A204.1 (cell line): ENCODE measurements around the gene ZBTB7B.

Experiments used
- FAIRE-seq: peaks from 2 replicates; lab custom pipeline; 2012; peaks lifted over from hg19 to GRCh38; lab: Jason Lieb, UNC

ZBTB7B gene

GRCh38 chr1:155017041-155017945 is 14.7 kb downstream of the ZBTB7B start:
- no peak for FAIRE-seq

DNA sequence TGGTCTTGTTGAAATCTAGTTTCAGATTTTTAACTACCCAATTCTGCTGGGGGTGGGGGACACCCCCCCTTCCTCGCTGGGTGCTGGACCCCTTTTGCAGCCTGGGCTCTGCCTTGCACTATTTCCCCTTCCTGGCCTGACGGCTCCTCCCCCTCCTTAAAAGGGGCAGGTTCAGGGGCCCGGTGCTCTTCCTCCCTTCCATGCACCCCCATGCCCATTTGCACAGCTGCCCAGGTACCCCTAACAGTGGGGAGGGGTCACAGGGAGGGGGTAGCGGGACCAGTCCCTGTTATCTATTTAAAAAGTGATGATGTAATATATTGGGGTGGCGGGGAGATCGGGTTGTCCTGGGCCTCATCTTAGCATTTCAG is 15.3 kb downstream of the ZBTB7B start:
- no peak for FAIRE-seq

DNA sequence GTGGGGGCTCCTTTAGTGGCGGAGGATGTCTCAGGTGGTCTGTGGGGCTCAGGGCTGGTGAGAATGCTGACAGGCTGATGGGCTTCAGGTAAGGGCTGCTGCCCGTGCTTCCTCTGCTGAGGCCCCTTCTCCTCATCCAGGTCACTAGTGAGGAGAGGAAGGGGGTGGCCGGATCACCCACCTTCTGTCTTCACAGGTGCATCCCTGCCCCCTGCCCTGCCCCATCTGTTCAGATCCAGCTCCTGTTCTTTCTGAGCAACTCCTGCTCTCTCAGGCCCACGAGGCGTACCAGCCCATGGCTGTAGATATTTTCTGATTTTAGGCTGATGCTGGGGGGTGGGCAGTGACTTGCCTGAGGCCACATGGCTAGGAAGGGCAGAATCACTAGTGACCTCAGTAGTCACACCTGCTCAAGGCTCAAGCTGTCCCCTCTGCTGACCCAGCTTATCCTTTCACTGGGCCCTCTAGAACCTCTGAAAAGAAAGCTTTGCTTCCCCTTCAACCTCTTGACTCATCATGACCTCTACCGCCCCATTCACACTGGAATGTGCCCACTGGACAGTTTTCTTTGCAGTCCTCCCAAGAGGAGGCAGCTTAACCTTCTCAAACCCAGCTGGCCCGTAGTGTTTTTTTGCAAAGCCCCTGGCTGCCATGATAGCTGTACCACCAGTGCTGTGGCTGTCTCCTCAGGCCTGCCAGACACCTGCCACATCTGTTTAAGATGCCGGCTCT is 16.2 kb downstream of the ZBTB7B start:
- no peak for FAIRE-seq

- no peak for FAIRE-seq
Measured at GRCh38 chr1:155019377-155020245, 17.0 kb downstream of the ZBTB7B start.

- no peak for FAIRE-seq
Measured at GRCh38 chr1:155022136-155022926, 19.7 kb downstream of the ZBTB7B start.

GRCh38 chr1:155022927-155023236 is 20.3 kb downstream of the ZBTB7B start:
- FAIRE-seq, result no peak

GRCh38 chr1:155023627-155024026 is 21.0 kb downstream of the ZBTB7B start:
- FAIRE-seq, result no peak

DNA sequence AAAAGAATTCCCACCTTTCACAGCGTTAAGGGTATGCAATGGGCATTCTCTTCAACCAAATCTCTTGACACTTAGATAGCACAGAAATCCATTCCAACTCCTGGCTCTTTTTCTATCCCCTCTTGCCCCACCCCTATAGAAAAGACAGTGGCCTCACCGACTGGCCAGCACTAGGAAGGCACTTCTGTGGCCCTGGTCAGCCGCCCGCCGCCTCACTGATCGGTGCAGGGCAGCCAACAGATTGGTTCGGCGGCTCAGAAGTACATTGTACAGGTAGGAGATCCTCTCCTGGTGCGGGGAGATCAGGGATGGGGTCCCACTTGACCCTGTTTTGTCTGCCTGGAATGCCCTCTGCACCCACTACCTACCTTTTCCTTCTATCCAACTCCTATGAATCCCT is 21.7 kb downstream of the ZBTB7B start:
- no peak for FAIRE-seq

DNA sequence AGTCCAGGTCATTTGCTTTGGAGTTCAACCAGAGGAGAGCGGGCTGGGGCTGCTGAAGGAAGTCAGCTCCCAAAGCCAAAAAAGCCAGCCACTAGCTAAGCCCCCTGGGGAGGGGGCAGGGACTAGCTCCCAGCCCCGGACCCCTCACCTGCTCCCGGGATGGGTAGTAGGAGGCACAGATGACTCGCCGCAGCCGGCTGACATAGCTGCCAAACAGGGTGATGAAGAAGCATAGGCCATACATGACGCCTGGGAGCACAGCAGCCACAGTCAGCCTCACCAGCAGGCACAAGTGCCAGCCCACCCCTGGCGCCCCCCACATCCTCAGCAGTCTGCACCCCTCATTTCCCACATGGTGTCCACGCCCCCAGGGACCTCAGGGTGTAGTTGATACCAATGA is 23.6 kb downstream of the ZBTB7B start:
- no peak for FAIRE-seq

DNA sequence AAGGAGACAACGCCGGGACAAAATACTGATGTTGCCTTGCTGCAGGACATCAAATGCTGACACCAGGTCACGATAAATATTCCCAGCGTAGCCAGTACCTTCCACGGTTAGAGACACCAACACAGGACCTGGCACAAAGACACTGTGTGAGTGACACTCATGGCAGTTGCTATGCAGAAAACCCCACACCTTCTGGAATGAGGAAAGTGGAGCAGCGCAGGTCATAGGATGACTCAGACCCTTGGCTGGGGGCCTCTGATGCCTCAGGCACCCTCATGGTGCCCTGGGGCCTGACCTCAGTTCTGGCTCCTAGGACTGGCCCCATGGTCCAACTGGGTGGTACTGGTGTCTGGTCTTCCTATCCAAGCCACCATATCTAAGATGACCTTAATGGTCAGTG is 24.0 kb downstream of the ZBTB7B start:
- FAIRE-seq, result no peak

DNA sequence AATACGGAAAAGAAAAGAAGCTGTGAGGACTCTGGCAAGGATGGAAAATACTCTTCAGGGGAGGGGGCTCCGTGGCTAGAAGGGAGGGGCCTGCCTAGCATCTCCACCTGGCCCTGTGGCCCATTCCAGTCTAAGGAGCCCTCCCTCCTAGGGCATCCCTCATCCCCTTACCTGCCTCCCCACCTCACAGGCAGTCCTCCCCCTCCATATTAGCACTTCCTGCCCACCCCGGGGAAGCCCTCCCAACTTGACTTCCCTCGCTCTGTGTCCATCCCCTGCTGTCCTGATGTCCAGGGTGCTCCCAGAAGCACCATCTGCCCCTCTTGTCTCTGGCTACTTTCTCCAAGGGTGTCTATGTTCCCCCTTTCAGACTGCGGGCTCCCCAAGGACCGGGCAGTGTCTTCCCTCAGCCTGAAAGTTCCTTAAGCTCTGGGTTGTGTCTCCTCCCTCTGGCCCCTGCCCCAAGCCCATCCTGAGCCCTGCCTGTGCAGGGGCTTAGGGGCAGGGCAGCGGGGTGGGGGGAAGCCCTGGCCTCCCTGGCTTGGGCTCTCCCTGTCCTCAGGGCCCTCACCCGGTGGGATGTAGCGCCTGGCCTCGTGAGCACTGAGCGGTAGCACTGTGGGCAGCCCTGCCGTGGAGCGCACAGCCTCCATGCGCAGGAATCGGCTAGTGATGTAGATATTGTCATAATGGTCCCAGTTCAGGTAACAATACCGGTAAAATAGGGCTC is 27.1 kb downstream of the ZBTB7B start:
- no peak for FAIRE-seq

- no peak for FAIRE-seq
Measured at GRCh38 chr1:155030243-155030795, 27.7 kb downstream of the ZBTB7B start.

DNA sequence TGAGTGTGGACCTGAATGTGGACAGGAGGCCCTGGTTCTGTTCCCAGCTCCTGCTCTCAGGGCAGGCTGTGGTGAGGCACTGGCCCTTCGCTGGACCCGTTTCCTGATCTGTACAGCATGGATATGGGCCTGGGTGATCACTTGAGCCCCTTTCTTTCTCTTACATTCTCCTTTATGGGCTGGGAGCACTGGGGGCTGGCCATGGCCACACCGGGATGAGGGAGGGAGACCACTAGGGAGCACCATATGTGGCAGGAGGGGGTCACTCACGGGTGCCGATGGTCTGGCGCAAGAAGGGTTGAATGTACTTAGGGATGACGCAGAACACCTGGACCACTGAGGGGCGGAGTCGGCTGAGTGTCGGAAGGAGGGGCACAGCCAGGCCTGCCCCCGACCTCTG is 28.3 kb downstream of the ZBTB7B start:
- FAIRE-seq, result no peak

GRCh38 chr1:155032886-155033285 is 30.3 kb downstream of the ZBTB7B start:
- FAIRE-seq, result no peak

GRCh38 chr1:155033524-155033923 is 30.9 kb downstream of the ZBTB7B start, which contains the start of the genes DCST1 and DCST2:
Gene DCST1, plus strand, starts transcription at chr1:155033824. Its CDS starts 213 bp downstream, at chr1:155034037.
Gene DCST2, minus strand, starts transcription at chr1:155033781. Its CDS starts 80 bp downstream, at chr1:155033701.
- FAIRE-seq, result no peak

DNA sequence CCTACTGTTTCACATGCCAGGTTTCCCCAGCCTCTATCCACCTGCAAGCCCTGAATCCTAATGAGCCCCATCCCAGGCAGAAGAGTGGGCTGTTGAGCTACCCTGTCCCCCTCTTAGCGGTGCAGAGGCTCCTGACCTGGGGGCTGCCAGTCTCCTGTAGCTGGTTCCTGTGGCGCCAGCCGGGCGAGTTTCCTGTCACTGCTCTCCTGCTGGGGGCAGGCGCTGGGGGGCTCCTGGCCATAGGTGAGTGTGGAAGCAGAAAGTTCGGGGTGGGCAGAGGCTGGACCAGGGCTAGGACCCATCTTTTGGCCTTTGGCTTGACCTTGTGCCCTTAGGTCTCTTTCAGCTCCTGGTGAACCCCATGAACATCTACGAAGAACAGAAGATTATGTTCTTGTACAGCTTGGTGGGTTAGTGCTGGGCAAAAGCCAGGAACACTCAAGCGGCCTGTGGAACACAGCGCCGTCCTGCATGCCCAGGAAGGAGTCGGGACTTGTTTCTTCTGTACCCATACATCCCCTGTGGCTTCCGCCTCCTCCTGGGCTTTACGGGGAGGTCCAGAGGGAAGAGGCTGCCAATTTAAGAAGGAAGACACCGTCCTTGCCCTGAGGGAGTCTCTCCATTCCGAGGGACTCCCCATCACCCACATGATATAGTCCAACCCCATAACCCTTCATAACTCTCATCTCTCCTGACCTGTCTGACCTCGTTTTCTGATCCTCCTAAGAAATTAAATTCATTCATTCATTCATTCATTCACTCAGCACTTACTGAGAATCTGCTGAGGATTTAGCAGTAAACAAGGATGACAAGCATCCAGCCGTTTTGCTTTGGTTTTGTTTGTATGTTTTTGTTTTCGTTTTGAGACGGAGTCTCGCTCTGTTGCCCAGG is 32.0 kb downstream of the ZBTB7B start:
- FAIRE-seq, result no peak

DNA sequence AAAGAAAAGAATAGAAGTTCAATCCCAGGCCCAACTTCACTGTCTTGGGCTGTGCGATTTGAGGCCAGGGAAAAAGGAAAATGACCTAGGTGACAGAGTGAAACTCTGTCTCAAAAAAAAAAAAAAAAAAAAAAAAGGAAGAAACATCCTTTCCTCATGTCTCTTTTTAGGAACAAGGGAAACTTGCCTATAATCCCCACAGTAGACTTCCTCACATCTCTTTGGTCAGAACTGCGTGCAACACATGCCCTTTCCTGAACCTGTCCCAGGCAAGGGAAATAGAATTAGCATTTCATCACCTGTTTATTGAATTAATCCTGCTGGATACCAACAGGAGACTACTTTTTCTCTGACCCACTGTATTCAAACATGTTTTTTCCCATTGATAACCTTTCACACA is 33.3 kb downstream of the ZBTB7B start:
- no peak for FAIRE-seq

GRCh38 chr1:155037043-155037442 is 34.4 kb downstream of the ZBTB7B start:
- FAIRE-seq, result no peak

DNA sequence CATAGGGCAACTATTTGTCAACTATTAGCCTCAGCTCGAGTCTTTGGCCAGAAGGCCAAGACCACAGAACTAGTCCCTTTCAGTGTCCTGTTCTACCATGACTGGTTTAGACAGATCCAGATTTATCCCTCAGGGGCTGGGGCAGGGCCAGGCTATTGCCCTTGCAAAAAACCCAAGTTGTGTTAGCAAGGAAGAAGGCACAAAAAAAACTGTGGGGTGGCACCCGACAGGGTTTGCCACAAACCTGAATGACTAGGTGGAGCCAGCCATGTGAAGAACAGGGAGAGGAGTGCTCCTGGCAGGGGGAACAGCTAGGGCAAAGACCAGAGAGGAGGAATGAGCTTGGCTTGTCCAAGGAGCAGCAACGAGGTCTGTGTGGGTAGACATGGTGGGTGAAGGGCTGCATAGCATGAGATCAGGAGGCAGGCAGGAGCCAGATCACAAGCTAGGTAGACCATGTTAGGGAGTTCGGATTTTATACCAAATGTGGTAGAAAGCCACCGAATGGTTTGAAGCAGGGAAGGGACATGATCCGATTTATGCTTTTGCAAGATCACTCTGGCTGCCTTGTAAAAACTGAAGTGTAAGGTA is 35.3 kb downstream of the ZBTB7B start:
- no peak for FAIRE-seq
